NOMO-1 (cell line): Measurements from ENCODE around the gene SPAG17.

ENCODE experiments used
- DNase-seq, 2 experiments: peaks; one replicate each; lab custom pipeline; 2025; ENCODE audit not compliant: unreplicated experiment in 2 of 2; lab: John Stamatoyannopoulos, UW

SPAG17 gene

GRCh38 chr1:118082984-118083383, 102.0 kb downstream of the SPAG17 start:
- no peak for DNase-seq

- DNase-seq, result no peak
Observed at GRCh38 chr1:118081387-118081786, 103.6 kb downstream of the SPAG17 start.

GRCh38 chr1:118077331-118078045, 107.5 kb downstream of the SPAG17 start:
- DNase-seq, result peak in 1 of 2 experiments; percentile 3

GRCh38 chr1:118075116-118075515, 109.9 kb downstream of the SPAG17 start:
- DNase-seq, result no peak

- DNase-seq, result peak; percentile 1 to 2
Observed at GRCh38 chr1:118073648-118074435, 111.2 kb downstream of the SPAG17 start.

GRCh38 chr1:118049981-118050380, 135.0 kb downstream of the SPAG17 start:
- no peak for DNase-seq

GRCh38 chr1:118047650-118048224, 137.3 kb downstream of the SPAG17 start:
- DNase-seq, result no peak

- DNase-seq, result no peak
Observed at GRCh38 chr1:118047006-118047649, 137.9 kb downstream of the SPAG17 start.

GRCh38 chr1:118043624-118044023, 141.4 kb downstream of the SPAG17 start:
- no peak for DNase-seq

- no peak for DNase-seq
Observed at GRCh38 chr1:118042501-118042900, 142.5 kb downstream of the SPAG17 start.

- DNase-seq, result peak; percentile 76 to 98
Observed at GRCh38 chr1:118039170-118039569, 145.9 kb downstream of the SPAG17 start.

GRCh38 chr1:118032883-118033282, 152.1 kb downstream of the SPAG17 start:
- DNase-seq, result no peak

- no peak for DNase-seq
Observed at GRCh38 chr1:118028267-118028666, 156.8 kb downstream of the SPAG17 start.

GRCh38 chr1:118023199-118023598, 161.8 kb downstream of the SPAG17 start:
- DNase-seq, result no peak

GRCh38 chr1:118021668-118022067, 163.4 kb downstream of the SPAG17 start:
- peak; percentile 2 to 44 for DNase-seq

- no peak for DNase-seq
Observed at GRCh38 chr1:118018060-118018459, 167.0 kb downstream of the SPAG17 start.

- no peak for DNase-seq
Observed at GRCh38 chr1:118013938-118014337, 171.1 kb downstream of the SPAG17 start.

GRCh38 chr1:118013336-118013735, 171.7 kb downstream of the SPAG17 start:
- no peak for DNase-seq

- no peak for DNase-seq
Observed at GRCh38 chr1:118012515-118013124, 172.4 kb downstream of the SPAG17 start.

GRCh38 chr1:118008011-118008410, 177.0 kb downstream of the SPAG17 start:
- DNase-seq, result no peak

GRCh38 chr1:118007391-118007790, 177.6 kb downstream of the SPAG17 start:
- no peak for DNase-seq
